NCI-H2227 (cell line): ENCODE measurements around the gene CCDC170.
"Not testable (repeated sequence)": the region's sequence is repeated elsewhere in the genome, so short reads cannot be mapped to it uniquely, and the experiment has no call there.

ENCODE experiments used
- DNase-seq: peaks from one replicate; lab custom pipeline; 2025; ENCODE audit not compliant: unreplicated experiment; lab: John Stamatoyannopoulos, UW

Gene CCDC170

DNA sequence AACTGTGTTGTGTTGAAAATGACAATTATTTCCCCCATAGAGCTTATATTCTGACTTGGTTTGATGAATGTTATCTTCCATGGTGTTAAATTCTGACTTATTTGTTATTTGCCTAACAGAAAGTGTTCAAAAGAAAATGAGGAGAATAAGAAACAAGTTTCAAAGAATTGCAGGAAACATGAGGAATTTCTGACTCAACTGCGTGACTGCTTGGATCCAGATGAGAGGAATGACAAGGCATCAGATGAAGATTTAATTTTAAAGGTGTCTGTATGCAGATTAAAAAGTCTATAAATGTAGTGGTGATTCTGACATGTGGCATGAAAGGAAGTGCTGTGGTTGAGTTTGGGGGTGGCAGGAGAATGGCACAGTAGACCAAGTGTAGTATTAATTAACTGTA is 50.6 kb downstream of the CCDC170 start:
- DNase-seq: no peak

DNA sequence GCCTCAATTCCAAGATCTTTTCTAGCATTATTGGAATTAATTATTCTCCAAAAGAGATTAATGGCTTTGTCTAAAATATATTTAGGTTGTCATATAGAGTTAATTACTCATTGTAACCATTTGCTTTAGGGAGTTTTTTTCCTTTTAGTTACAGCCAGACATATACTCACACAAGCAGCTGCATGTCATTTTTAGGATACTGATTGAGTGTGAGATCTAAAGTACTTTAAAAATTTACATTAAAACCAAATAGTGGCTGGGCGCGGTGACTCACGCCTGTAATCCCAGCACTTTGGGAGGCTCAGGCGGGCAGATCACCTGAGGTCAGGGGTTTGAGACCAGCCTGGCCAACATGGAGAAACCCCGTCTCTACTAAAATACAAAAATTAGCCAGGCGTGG is 51.1 kb downstream of the CCDC170 start:
- not testable (repeated sequence) for DNase-seq

DNA sequence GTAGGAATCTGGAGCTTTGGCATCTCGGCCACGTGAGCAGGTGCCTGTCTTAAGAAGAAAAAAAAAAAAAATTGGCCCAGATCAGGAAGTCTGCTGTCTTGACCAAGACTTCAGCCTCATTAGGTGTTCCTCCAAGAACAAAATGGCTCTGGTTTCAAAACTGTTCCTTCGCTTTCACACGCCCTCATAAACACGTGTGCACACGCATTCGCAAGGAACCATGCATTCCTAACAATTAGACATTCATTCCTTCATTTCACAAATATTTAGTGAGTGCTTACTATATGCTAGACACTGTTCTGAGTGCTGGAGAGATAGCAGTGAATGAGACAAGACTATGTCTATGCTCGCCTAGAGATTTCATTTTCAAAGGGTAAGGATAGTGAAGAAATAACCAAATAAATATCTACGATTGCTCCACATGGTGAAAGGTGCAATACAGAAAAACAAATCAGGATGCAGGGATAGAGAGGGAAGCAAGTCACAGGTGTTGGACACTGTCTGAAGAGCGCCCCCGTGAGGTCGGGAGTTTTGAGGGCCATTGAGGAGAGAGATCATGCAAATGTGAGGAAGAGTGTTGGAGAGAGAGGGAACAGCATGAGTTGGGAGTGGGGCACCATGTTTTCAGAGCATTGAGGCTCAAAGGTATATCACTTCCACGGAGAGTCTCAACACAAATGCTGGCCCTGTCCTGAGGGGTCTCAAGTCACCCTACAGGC is 53.3 kb downstream of the CCDC170 start:
- no peak for DNase-seq

DNA sequence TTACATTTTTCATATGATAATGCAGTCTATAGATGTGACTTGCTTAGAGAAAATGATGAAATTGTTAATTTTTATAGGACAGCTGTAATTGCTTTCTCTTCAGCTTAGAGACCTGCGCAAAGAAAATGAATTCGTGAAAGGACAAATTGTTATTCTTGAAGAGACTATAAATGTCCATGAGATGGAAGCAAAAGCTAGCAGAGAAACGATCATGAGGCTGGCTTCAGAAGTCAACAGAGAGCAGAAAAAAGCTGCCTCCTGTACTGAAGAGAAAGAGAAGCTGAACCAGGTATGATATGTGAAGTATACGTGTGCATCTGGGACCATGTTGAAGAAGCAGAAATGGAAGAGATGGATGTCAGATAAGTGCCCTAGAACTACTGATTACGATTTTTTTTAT is 54.4 kb downstream of the CCDC170 start:
- no peak for DNase-seq

DNA sequence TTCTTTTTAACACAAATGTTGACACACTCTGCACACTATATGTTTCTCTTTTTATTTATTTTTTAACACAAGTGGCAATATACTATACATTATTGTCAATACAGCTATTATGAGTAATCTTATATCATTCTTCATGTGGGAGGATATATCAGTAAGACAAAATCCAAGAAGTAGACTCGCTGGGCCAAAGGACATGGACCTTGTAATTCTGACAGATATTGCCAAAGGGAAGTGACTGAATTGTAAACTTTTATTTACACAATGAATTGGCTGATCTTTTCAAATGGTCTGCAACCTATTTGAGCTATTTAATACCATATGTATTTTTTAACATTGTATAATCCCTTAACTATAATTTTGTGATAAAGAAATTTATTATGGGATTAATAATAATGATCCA is 56.0 kb downstream of the CCDC170 start:
- no peak for DNase-seq

DNA sequence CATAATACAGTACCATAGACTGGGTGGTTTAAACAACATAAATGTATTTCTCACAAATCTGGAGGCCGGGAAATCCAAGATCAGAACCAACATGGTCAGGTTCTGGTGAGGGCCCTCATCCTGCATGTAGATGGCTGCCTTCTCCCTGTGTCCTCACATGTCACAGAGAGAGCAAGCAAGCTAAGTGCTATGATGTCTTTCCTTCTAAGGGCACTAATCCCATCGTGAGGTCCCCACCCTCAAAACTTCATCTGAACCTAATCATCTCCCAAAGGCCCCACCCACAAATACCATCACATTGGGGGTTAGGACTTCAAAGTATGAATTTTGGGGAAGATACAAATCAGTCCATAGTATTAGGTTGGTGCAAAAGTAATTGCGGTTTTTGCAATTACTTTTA is 56.8 kb downstream of the CCDC170 start:
- DNase-seq: no peak

DNA sequence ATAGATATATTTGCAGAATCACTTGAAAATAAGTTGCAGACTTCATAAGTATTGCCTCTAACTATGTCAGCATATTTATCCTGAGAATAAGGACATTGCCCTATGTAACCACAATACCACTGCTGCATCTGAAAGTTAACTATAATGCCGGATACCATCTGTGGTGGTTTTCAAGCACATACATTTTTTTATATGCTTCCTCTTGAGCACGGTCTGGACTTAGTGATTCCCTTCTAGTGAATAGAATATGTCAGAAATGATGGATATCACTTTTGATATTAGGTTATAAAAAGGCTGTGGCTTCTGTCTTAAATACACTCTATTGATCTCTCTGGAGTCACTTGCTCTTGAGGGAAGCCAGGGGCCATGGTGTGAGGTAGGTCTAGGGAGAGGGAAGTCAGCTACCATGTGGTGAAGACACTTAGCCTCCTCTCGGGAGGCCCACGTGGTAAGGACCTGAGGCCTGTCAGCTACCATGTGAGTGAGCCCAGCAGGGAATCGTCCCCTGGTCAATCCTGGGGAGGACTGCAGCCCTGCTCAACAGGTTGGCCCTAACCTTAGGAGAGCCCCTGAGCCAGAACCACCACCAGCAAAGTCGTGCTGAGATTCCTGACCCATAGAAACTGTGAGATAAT is 57.5 kb downstream of the CCDC170 start:
- no peak for DNase-seq

DNA sequence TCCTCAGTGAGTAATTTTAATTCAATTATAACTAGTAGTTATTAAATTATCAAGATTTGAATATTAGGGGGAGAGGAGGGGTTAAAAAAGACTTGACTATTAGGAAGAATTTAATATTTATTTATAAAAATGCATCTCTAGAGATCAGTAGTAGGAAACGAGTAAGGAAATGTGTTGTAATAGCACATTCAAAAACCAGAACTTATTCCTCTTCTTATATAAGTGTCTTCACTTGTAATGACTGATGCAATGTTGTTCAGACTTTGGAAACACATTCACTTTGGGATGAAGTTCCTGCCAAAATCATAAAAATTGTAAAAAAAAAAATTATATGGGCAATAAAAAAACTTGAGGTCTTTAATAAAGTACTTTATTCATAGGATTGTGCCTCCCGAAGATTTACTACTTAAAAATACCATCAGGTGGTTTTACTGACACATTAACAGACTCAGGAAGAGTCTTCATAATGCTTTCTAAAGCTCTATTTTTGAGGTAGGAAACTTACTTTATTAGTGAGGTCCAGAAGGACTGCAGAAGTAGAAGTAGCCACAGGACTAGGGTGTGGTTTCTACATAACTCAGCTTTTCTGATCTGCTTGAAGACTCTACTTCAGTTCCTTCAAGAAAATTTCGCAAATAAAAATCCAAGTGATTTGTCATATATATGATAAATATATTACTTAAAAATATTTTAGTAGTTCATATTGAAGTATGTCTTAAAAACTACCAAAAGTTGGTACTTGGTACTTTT is 59.8 kb downstream of the CCDC170 start:
- DNase-seq: no peak

DNA sequence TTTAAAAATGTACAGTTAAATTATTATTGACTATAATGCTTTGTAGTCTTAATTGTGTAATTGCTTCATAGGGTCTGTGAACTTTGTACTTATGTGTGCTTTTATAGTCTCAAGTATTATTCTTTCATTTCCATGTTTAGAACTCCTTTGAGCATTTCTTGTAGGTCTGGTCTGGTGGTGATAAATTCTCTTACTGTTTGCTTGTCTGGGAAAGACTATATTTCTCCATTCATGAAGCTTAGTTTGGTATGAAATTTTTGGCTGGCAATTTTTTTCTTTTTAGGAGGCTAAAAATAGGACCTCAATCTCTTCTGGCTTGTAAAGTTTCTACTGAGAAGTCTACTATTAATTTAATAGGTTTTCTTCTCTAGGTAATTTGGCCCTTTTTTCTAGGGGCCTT is 67.4 kb downstream of the CCDC170 start:
- DNase-seq: no peak

DNA sequence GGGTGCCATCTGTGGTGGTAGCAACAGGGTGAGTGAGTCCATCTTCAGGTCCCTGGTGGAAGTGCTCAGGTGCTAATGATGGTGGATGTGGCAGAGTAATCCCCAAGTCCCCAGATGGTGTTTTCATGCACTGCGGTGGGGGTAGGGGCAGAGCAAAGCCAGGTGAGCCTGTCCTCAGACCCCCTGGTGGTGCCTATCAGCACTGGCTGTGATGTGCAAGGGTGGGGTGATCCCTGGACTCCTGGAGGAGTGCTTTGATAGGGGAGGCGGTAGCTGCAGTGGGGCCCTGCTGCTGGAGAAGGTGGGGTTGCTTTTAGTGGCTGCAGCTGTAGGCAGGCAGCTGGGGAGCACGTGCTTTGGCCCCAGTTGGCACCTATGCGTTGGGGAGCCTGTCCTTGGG is 70.8 kb downstream of the CCDC170 start:
- no peak for DNase-seq

DNA sequence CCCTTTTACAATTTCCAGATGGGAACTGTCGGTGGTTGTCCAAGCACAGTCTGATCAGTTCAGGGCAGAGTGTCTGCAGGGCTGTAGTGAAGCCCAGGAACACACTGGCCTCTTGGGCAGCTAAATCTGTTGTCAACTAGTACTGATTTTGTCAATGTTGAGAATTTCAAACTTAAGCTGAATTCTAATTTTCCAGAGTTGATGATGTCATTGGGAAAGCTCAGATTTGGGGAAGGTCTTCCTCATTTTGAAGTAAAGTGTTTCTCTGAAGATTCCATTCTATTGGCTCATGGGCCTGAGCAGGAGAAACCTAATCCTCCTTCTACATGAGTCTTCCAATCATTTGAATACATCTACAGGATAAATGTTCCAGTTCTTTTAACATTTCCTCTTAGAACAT is 72.1 kb downstream of the CCDC170 start:
- DNase-seq: no peak

DNA sequence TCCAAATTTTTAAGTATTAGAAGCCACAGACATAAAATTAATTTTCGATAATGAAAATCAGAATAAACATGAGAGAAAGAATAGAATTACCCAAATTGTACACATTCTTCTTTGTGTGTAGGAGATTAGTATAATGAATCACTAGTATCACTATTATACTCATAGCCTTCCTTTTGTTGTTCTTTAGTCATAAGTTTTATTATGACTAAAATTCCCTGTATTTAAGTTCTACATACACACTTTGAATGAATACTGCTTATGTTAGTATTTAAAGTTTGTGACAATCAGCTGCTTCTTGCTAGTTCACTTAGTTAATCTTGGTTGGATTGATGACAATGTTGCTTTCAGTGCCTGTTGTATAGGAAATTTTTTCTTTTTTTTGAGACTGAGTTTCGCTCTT is 72.7 kb downstream of the CCDC170 start:
- no peak for DNase-seq

DNA sequence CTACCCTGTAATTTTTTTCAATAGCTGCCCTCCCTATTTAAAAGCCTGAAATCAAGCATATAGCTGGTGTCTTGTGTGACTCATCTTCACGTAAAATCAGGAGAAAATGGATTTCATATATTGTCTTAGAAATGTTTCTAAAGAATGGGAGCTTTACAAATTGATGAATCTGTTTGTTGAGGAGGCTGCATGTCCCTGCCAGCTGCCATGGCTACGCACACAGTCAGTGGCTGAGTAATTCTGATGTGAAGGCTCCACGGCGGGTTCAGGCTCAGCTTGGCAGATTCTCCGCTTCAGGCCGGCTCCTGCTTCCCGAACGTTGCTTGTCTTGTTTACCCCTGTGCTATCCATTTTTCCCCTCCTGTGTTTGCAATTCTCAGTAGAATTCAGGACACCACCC is 82.8 kb downstream of the CCDC170 start:
- DNase-seq: peak; percentile 42

DNA sequence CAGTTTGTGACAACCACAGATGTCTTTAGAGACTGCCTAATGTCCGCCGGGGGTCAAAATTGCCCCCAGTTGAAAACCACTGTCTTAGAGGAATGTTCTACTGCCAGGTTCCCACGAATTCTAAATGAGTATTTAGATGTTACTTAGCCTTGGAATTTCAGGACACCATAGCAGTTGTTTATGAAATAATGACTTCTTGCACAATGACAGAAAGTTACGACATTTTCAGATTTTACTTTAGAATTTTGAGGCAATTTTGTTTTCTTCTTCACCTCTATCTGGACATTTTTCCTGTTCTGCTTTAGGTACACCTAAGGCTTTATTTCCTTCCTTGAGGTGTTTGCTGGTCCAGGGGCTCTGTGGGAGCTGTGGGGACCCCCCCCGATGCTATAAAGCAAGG is 83.4 kb downstream of the CCDC170 start:
- DNase-seq: no peak

DNA sequence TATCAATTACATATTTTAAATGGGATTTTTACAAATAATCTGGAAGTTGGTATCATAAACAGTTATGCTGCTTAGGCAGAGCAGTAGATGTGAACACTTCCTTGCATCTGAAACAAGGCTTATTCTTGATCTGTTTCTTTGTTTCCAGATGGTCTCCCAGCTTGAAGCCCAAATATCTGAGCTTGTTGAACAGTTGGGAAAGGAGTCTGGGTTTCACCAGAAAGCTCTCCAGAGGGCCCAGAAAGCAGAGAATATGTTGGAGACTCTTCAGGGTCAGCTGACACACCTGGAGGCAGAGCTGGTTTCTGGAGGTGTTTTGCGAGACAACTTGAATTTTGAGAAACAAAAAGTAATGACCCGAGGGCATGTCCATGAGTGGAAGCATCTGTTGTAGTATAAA is 91.9 kb downstream of the CCDC170 start:
- no peak for DNase-seq

DNA sequence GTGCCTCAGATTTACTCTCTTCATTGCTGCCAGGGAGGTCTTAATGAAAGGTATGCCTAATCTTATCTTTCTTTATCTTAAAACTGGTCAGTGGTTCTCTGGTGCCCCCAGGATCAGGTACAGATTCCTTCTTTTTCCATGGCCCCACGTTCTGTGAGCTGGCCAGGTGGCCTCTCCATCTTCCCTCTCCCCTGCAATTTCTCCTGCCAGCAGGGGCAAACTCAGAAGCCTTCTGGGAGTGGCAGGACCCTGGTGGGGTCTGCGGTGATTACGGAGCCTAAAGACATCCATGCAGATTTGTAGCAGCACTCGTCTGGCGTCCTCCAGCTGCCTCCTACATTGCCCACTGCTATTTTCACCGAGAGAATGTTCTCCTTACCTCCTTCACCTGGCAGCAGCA is 95.8 kb downstream of the CCDC170 start:
- no peak for DNase-seq

DNA sequence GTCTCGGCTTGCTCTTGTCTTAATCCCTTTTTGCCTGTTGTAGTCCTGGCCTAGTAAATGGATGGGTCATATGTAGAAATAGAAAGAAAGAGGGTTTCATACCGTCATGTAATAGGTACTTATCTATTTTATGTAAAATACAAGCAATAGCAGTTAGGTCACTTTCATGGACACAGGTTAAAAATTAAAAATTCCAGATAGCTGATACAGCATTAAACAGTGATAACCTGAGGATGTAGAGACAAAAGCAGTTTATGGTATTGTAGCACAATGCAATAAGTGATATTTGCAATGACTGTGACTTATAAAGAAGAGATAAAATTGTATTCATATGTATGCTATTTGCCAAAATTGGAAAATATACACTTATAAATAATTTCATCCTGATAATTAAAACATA is 96.9 kb downstream of the CCDC170 start:
- DNase-seq: no peak

DNA sequence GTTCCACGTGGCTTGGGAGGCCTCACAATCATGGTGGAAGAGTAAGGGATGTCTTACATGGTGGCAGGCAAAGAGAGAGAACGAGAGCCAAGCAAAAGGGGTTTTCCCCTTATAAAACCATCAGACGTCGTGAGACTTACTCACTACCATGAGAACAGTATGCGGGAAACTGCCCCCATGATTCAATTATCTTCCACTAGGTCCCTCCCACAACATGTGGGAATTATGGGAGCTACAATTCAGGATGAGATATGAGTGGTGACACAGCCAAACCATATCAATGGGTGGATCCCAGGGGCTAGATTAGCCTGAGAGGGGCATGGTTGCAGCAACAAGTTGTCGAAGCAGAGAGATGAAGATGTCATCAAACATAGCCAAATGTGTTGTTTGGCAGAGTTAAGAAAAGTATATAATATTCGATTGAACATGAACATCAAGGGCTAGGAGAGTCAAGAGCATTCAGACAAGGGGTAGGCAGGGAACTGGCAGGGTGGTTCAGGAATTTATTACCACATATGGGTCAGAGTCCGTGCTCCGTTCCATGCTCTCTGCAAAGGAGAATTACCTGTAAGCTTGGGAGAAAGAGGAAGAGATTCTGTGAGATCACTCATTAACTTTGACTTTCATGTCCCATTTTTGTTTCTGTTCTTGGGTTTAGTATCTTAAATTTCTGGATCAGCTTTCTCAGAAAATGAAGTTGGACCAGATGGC is 98.8 kb downstream of the CCDC170 start:
- no peak for DNase-seq

DNA sequence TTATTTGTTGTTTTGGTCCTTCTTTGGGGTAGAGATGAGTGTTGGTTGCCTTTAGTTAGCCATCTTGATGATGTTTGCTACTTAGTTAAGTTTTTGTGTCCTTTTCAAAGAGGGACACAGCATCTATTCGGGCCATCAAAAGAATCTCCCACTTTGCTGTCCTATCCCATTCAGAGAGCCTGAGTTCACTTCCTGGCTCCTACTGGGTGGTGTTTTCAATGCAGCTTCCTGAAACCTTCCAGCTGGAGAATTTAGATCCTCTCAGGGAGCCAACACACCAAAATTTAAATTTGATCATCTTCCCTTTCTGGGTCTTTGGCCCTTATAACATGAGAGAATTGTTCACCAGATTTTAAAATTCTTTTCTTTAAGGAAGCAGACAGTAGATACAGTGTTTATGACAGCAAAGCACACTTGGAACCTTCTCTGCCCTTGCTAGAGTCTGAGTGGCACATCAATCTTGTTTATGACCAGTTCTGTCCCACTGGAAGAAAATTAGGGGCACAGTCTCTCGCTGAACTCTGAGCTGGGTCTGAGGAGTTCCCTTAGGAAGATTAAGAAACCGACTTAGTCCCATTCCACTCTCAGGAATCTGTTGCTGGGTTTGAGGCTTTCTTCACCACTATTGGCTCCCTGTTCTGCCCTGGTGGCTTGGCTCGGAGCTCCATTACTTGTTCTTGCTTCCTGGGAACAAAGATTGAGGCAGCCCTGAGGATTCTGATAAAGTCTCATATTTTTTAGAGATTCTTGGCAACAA is 115.5 kb downstream of the CCDC170 start:
- no peak for DNase-seq

DNA sequence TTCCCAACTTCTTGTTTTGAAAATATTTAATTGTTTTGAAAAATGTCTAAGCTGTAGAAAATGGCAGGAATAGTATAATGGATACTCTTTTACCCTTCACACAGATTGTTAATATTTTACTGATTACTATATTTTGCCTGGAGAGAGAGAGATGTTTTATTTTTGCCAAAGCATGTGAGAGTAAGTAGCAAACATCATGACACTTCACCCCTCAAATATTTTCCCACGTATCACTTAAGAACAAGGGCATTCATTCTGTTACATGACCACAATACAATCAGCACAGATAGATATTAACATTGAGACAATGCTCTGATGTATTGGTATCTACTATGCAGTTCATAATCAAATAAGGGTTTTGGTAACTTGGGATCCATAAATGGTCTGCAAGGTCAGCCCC is 116.5 kb downstream of the CCDC170 start:
- DNase-seq: no peak

DNA sequence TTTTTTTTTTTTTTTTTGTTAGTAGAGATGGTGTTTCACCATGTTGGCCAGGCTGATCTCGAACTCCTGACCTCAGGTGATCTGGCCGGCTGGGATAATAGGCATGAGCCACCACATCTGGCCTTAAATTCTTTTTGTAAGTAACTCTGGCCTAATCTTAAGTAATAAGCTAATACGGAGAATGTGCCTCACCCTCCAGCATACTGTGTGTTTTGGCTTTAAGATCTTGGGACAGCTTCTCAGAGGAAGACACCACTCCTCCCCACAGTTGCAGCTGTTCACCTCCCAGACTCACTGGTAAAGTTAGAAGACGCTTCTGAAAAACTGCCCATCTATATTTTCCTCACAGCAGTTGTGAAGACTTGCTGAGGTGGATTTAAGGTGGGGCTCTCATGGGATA is 120.8 kb downstream of the CCDC170 start:
- DNase-seq: no peak
